Measurements from ENCODE around the gene ECE2. TPM values are rescaled to one million over a fixed set of nuclear protein-coding genes. Genes with fewer than 3 reads are reported as not detected.
A peak's percentile ranks its signal among the peaks of the same experiment; 100 is the strongest.
"Not testable (repeated sequence)": the region's sequence is repeated elsewhere in the genome, so short reads cannot be mapped to it uniquely, and the experiment has no call there.

ECE2 gene
- polyA plus RNA-seq, 1 donor from 2014 or later, result 0.22 TPM

DNA sequence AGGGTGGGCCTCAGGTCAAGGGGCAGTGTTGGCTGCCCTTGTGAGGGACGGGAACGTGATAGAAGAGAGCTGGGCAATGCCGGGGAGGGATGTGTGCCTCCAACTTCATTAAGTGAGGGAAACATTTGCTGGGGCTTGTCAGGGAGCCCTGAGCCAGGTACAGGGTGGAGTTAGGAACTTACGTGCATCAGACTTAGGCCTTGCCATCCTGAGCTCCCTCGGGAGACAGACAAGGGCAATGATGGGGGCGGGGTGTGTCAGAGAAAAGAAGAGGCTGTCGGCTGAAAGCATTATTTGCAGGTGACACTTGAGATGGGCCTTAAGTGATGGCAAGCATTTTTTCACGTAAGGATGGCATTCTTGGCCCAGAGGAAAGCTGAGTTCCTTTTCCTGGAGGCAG lies 63.2 kb downstream of the ECE2 start:
- Histone ChIP-seq H3K4me3 (ENCODE audit: low read length) (peak overlapping the region; percentile 95), H3K4me2 (ENCODE audit: low read length) (peak overlapping the region; percentile 98), H3K36me3 (ENCODE audit: insufficient read depth, low read length) (no peaks in the 10 kb centered on the region), H3F3A (ENCODE audit: insufficient read depth, low read length, poor library complexity, severe bottlenecking) (peaks cover 10% of the 10 kb centered on the region), H3K9me3 (ENCODE audit: low read length) (no peaks in the 10 kb centered on the region), H3K9ac (ENCODE audit: low read length) (peak overlapping the region; percentile 98), H3K27ac (ENCODE audit: low read length) (peak overlapping the region; percentile 99), H2AFZ (ENCODE audit: low read depth, low read length) (peak overlapping the region; percentile 38), H3K79me2 (replicated peaks; ENCODE audit: insufficient read depth, low read length) (peaks cover 37% of the 10 kb centered on the region), H3K27me3 (ENCODE audit: insufficient read depth, low read depth, low read length) (no peaks in the 10 kb centered on the region), H3K9me2 (ENCODE audit: insufficient read depth, low read length) (no peaks in the 10 kb centered on the region), H4K20me1 (ENCODE audit: insufficient read depth) (no peaks in the 10 kb centered on the region)
- TF ChIP-seq MXI1 (conservative IDR thresholded peaks at IDR 0.05; ENCODE audit: poor library complexity, severe bottlenecking), result peak; percentile 58
- no peak for TF ChIP-seq EP300 (conservative IDR thresholded peaks at IDR 0.05; ENCODE audit: poor library complexity, severe bottlenecking)
- no peak for TF ChIP-seq EZH2 (IDR thresholded peaks at IDR 0.05; ENCODE audit: borderline replicate concordance, insufficient read depth, low read length, poor library complexity, severe bottlenecking)

DNA sequence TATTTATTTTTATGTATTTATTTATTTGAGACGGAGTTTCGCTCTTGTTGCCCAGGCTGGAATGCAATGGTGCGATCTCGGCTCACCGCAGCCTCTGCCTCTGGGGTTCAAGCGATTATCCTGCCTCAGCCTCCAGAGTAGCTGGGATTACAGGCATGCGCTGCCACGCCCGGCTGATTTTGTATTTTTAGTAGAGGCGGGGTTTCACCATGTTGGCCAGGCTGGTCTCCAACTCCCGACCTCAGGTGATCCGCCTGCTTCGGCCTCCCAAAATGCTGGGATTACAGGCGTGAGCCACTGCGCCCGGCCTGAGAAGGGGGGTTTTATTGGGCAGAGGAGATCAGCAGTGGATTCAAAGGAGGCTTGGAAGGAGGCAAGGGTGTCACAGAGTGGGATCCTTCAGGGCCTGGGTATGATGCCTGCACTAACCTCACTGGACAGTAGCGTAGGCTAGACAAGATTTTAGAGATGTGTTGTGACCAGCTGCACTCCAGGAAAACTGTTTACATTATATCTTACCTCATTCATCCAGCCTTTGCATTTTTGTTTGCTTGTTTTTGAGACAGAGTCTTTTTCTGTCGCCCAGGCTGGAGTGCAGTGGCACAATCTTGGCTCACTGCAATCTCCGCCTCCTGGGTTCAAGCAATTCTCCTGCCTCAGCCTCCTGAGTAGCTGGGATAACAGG lies 63.8 kb downstream of the ECE2 start:
- Histone ChIP-seq H3K9ac (ENCODE audit: low read length) (peak overlapping the region; percentile 98), H3K79me2 (replicated peaks; ENCODE audit: insufficient read depth, low read length) (peaks cover 37% of the 10 kb centered on the region), H3K4me3 (ENCODE audit: low read length) (peak overlapping the region; percentile 95), H3K27ac (ENCODE audit: low read length) (peak overlapping the region; percentile 99), H3F3A (ENCODE audit: insufficient read depth, low read length, poor library complexity, severe bottlenecking) (peaks cover 10% of the 10 kb centered on the region), H3K4me2 (ENCODE audit: low read length) (peak overlapping the region; percentile 98)
- H3K36me3 ChIP-seq (ENCODE audit: insufficient read depth, low read length); H3K27me3 ChIP-seq (ENCODE audit: insufficient read depth, low read depth, low read length); H3K9me2 ChIP-seq (ENCODE audit: insufficient read depth, low read length); H2AFZ ChIP-seq (ENCODE audit: low read depth, low read length); H3K9me3 ChIP-seq (ENCODE audit: low read length); H4K20me1 ChIP-seq (ENCODE audit: insufficient read depth): not testable (repeated sequence)

DNA sequence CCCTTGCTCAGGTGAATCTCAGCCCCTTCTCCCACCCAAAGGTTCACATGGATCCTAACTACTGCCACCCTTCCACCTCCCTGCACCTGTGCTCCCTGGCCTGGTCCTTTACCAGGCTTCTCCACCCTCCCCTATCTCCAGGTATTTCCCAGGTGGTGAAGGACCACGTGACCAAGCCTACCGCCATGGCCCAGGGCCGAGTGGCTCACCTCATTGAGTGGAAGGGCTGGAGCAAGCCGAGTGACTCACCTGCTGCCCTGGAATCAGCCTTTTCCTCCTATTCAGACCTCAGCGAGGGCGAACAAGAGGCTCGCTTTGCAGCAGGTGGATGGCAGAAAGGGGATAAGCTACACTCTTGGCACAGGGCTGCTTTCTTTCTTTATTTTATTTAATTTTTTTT lies 66.1 kb downstream of the ECE2 start:
- TF ChIP-seq SMC3 (conservative IDR thresholded peaks at IDR 0.05; ENCODE audit: poor library complexity), result no peak
- no peaks in the 10 kb centered on the region for H3K27me3 ChIP-seq (ENCODE audit: insufficient read depth, low read depth, low read length)
- no peaks in the 10 kb centered on the region for H3K9me2 ChIP-seq (ENCODE audit: insufficient read depth, low read length)
- H2AFZ ChIP-seq (ENCODE audit: low read depth, low read length), result no peak overlapping the region
- no peaks in the 10 kb centered on the region for H3F3A ChIP-seq (ENCODE audit: insufficient read depth, low read length, poor library complexity, severe bottlenecking)
- H3K9me3 ChIP-seq (ENCODE audit: low read length), result no peaks in the 10 kb centered on the region
- H3K27ac ChIP-seq (ENCODE audit: low read length), result no peak overlapping the region
- H3K4me3 ChIP-seq (ENCODE audit: low read length), result no peak overlapping the region
- no peak overlapping the region for H3K9ac ChIP-seq (ENCODE audit: low read length)
- H3K4me2 ChIP-seq (ENCODE audit: low read length), result no peak overlapping the region
- peaks cover 31% of the 10 kb centered on the region for H3K79me2 ChIP-seq (replicated peaks; ENCODE audit: insufficient read depth, low read length)
- H4K20me1 ChIP-seq (ENCODE audit: insufficient read depth), result no peaks in the 10 kb centered on the region
- H3K36me3 ChIP-seq (ENCODE audit: insufficient read depth, low read length), result no peaks in the 10 kb centered on the region

Small RNAs within 50 kb of the gene (small RNA-seq; reads per million reads assigned to genes)
- gene MIR1224, result 0 to 0.76 (median 0) reads per million in 3 experiments
- gene SNORD66, result 357 to 863 (median 423) reads per million in 3 experiments

Other genes with a start within 250 kb of the ECE2 start
- gene HTR3D, start 244.3 kb upstream of the ECE2 start, polyA plus RNA-seq, result not detected in 2 replicates
- gene HTR3C, start 223.0 kb upstream of the ECE2 start, polyA plus RNA-seq, result not detected in 2 replicates
- not detected in 2 replicates for gene HTR3E, start 179.0 kb upstream of the ECE2 start, polyA plus RNA-seq
- gene EIF2B5, start 140.7 kb upstream of the ECE2 start, polyA plus RNA-seq, result 109 and 112 TPM in 2 replicates
- 78.9 and 95.1 TPM in 2 replicates for gene DVL3, start 120.6 kb upstream of the ECE2 start, polyA plus RNA-seq
- 551 and 561 TPM in 2 replicates for gene AP2M1, start 101.2 kb upstream of the ECE2 start, polyA plus RNA-seq
- 40.3 and 52.6 TPM in 2 replicates for gene ABCF3, start 89.8 kb upstream of the ECE2 start, polyA plus RNA-seq
- gene VWA5B2, start 46.4 kb upstream of the ECE2 start, polyA plus RNA-seq, result 0.33 and 0.34 TPM in 2 replicates
- gene ALG3, start 27.1 kb upstream of the ECE2 start, polyA plus RNA-seq, result 10.8 and 13.5 TPM in 2 replicates
- gene EEF1AKMT4, start 26.4 kb upstream of the ECE2 start, polyA plus RNA-seq, result 1.6 and 1.8 TPM in 2 replicates
- 2.8 and 5.7 TPM in 2 replicates for gene CAMK2N2, start 14.5 kb upstream of the ECE2 start, polyA plus RNA-seq
- gene PSMD2, start 23.2 kb downstream of the ECE2 start, polyA plus RNA-seq, result 319 and 363 TPM in 2 replicates
- 66.9 and 80.0 TPM in 2 replicates for gene EIF4G1, start 38.6 kb downstream of the ECE2 start, polyA plus RNA-seq
- gene FAM131A, start 61.6 kb downstream of the ECE2 start, polyA plus RNA-seq, result 141 and 154 TPM in 2 replicates
- 13.4 and 14.0 TPM in 2 replicates for gene CLCN2, start 85.6 kb downstream of the ECE2 start, polyA plus RNA-seq
- 155 and 185 TPM in 2 replicates for gene POLR2H, start 85.7 kb downstream of the ECE2 start, polyA plus RNA-seq
- gene THPO, start 102.2 kb downstream of the ECE2 start, polyA plus RNA-seq, result 0.18 and 0.59 TPM in 2 replicates
- gene CHRD, start 104.0 kb downstream of the ECE2 start, polyA plus RNA-seq, result 2.9 and 4.8 TPM in 2 replicates